Measurements from ENCODE around the gene KCNH4. TPM values are rescaled to one million over a fixed set of nuclear protein-coding genes. Genes with fewer than 3 reads are reported as not detected.
A peak's percentile ranks its signal among the peaks of the same experiment; 100 is the strongest.

Gene KCNH4
- total and polyA plus RNA-seq, 2 of the 13 experiments (the other 11 are each of a cell fraction or from before 2014, with no cell fraction given) = 0.01 to 0.09 TPM

- TF ChIP-seq CERS6 (CRISPR knock-in tag; IDR thresholded peaks at IDR 0.05) = no peak
- TF ChIP-seq ZNF816 (CRISPR knock-in tag; IDR thresholded peaks at IDR 0.05; ENCODE audit: borderline replicate concordance) = peak; percentile 88
- TF ChIP-seq, protein P1, sequence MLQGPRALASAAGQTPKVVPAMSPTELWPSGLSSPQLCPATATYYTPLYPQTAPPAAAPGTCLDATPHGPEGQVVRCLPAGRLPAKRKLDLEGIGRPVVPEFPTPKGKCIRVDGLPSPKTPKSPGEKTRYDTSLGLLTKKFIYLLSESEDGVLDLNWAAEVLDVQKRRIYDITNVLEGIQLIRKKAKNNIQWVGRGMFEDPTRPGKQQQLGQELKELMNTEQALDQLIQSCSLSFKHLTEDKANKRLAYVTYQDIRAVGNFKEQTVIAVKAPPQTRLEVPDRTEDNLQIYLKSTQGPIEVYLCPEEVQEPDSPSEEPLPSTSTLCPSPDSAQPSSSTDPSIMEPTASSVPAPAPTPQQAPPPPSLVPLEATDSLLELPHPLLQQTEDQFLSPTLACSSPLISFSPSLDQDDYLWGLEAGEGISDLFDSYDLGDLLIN (CRISPR knock-in tag; IDR thresholded peaks at IDR 0.05; ENCODE audit: borderline replicate concordance) = no peak
- no peak for TF ChIP-seq ZNF777 (CRISPR knock-in tag; IDR thresholded peaks at IDR 0.05)
- peak; percentile 97 for TF ChIP-seq FOSL2 (CRISPR knock-in tag; IDR thresholded peaks at IDR 0.05)
- peak; percentile 32; the same call in 1 of the 2 replicates for TF ChIP-seq ZBTB33 (CRISPR knock-in tag; IDR thresholded peaks at IDR 0.05)
- no peak for TF ChIP-seq TFDP1 (CRISPR knock-in tag; IDR thresholded peaks at IDR 0.05; ENCODE audit: borderline replicate concordance)
- no peak for TF ChIP-seq YEATS4 (CRISPR knock-in tag; IDR thresholded peaks at IDR 0.05; ENCODE audit: borderline replicate concordance)
- no peak for TF ChIP-seq ZNF674 (CRISPR knock-in tag; IDR thresholded peaks at IDR 0.05; ENCODE audit: low read depth)
- no peak for TF ChIP-seq ZNF550 (CRISPR knock-in tag; IDR thresholded peaks at IDR 0.05; ENCODE audit: borderline replicate concordance)
- TF ChIP-seq ZFP37 (CRISPR knock-in tag; IDR thresholded peaks at IDR 0.05; ENCODE audit: borderline replicate concordance) = no peak
- TF ChIP-seq JUNB (CRISPR knock-in tag; IDR thresholded peaks at IDR 0.05; ENCODE audit: borderline replicate concordance) = peak; percentile 89
- TF ChIP-seq ZNF292 (CRISPR knock-in tag; IDR thresholded peaks at IDR 0.05; ENCODE audit: borderline replicate concordance, low read depth) = 0 out of 2 replicates have a peak, but pooled peaks have one; percentile 22
- no peak for TF ChIP-seq ZNF350 (CRISPR knock-in tag; IDR thresholded peaks at IDR 0.05; ENCODE audit: borderline replicate concordance, low read depth)
- TF ChIP-seq ZNF710 (CRISPR knock-in tag; IDR thresholded peaks at IDR 0.05; ENCODE audit: borderline replicate concordance) = peak; percentile 67
- TF ChIP-seq U2AF1 (optimal IDR thresholded peaks at IDR 0.05; ENCODE audit: low read depth, low read length) = peak; percentile 25
- no peak for TF ChIP-seq PHF21A (CRISPR knock-in tag; IDR thresholded peaks at IDR 0.05)
- no peak; the same call in 1 of the 2 replicates for TF ChIP-seq GATAD1 (CRISPR knock-in tag; IDR thresholded peaks at IDR 0.05)
- no peak for TF ChIP-seq ZNF737 (CRISPR knock-in tag; IDR thresholded peaks at IDR 0.05; ENCODE audit: borderline replicate concordance)
- no peak for TF ChIP-seq NR3C1 (CRISPR knock-in tag; IDR thresholded peaks at IDR 0.05)
- TF ChIP-seq SRSF9 (IDR thresholded peaks at IDR 0.05; ENCODE audit: borderline replicate concordance, insufficient read depth, low read depth, low read length, poor library complexity, severe bottlenecking) = no peak
- TF ChIP-seq RAD51 (IDR thresholded peaks at IDR 0.05; ENCODE audit: borderline replicate concordance) = no peak
Measured at GRCh38 chr17:42182927-42183734, 2.2 kb upstream of the KCNH4 start (continued).

All from HepG2 (cell line).